Panc1 (cell line): Measurements from ENCODE around the gene IGSF21. TPM values are rescaled to one million over a fixed set of nuclear protein-coding genes. Genes with fewer than 3 reads are reported as not detected.
A peak's percentile ranks its signal among the peaks of the same experiment; 100 is the strongest.

Experiments used
- ATAC-seq: fragments of 200-7000 bp; cut with Tn5 transposase; 2 replicates; pipeline ENCODE4 v1.9.1; 2020; ENCODE audit warnings: mild to moderate bottlenecking, moderate library complexity
- BruUV-seq: library from RNA; stranded (reverse); fragments of 400-500 nt; replicated peaks from 2 replicates; lab custom pipeline; 2021; lab: Mats Ljungman, UMichigan
- CTCF ChIA-PET: fragments of 300-600 bp; sonication (Branson Sonifier 250); formaldehyde crosslinking; loops from one replicate; lab custom pipeline; 2022; ENCODE audit warnings: antibody characterized with exemption; lab: Charles Lee
- POLR2A ChIA-PET: fragments of 300-600 bp; sonication (Branson Sonifier 250); formaldehyde crosslinking; loops from one replicate; lab custom pipeline; 2022; ENCODE audit warnings: antibody characterized with exemption; lab: Charles Lee
- DNase-seq: peaks from one replicate; pipeline ENCODE4 v3.0.0-alpha.2; 2010; ENCODE audit warnings: low read depth, low spot score
- H3K27ac ChIP-seq: 2 replicates; pipeline ENCODE4 v1.5.1; 2011; ENCODE audit warnings: mild to moderate bottlenecking, low read length, inconsistent platforms
- H3K27me3 ChIP-seq: fragments of 200-500 bp; sonication (Bioruptor generic); 2 replicates; pipeline ENCODE4 v1.6.0; 2014; ENCODE audit warnings: low read length, inconsistent platforms; ENCODE audit not compliant: control insufficient read depth, insufficient read depth
- H3K36me3 ChIP-seq: fragments of 200-500 bp; sonication (Bioruptor generic); 2 replicates; pipeline ENCODE4 v1.5.1; 2014; ENCODE audit warnings: inconsistent platforms, mild to moderate bottlenecking, low read length, moderate library complexity; ENCODE audit not compliant: control insufficient read depth, insufficient read depth
- H3K4me1 ChIP-seq: 2 replicates; pipeline ENCODE4 v1.5.1; 2011; ENCODE audit warnings: inconsistent platforms, mild to moderate bottlenecking, low read length, moderate library complexity; ENCODE audit not compliant: control insufficient read depth, insufficient read depth
- H3K4me3 ChIP-seq, 2 experiments: 2 replicates each; pipeline ENCODE4 v1.5.1; 2011 to 2012; ENCODE audit warnings: low read depth in 2 of 2, low read length in 2 of 2, mild to moderate bottlenecking in 2 of 2, inconsistent platforms in 1 of 2, moderate library complexity in 1 of 2
- H3K9me3 ChIP-seq: fragments of 200-500 bp; sonication (Bioruptor generic); 2 replicates; pipeline ENCODE4 v1.5.1; 2014; ENCODE audit warnings: low read depth, mild to moderate bottlenecking, inconsistent platforms, low read length, moderate library complexity; ENCODE audit not compliant: control insufficient read depth, insufficient read depth
- POLR2AphosphoS5 ChIP-seq: IDR thresholded peaks from 2 replicates; pipeline ENCODE4 v1.6.1; 2012; ENCODE audit warnings: mild to moderate bottlenecking, low read depth, low read length, moderate library complexity
- SIN3A ChIP-seq: IDR thresholded peaks from 2 replicates; pipeline ENCODE4 v1.6.1; 2012; ENCODE audit warnings: low read depth, mild to moderate bottlenecking, low read length, moderate library complexity, borderline replicate concordance; ENCODE audit not compliant: insufficient read depth
- TCF7L2 ChIP-seq: IDR thresholded peaks from 2 replicates; pipeline ENCODE4 v1.6.1; 2011; ENCODE audit warnings: mild to moderate bottlenecking, low read depth, low read length, inconsistent platforms
- in situ Hi-C: cut with HindIII; loops from 2 replicates; pipeline ENCODE4 v1.10.0; 2016; ENCODE audit warnings: low sequenced_read_pairs, low pct_unique_long_range_greater_than_20kb
- intact Hi-C: fragments of 100-400 bp; cut with micrococcal nuclease; formaldehyde crosslinking; loops from one replicate; pipeline ENCODE4 v1.10.0; 2022; ENCODE audit not compliant: unreplicated experiment
- total RNA-seq: library from RNA; stranded (reverse); gene quantifications from one replicate; pipeline ENCODE4 v1.2.1, GENCODE V29; 2021; ENCODE audit not compliant: unreplicated experiment
- TF ChIP-seq, protein P1 (sequence below): fragments of 450-650 bp; IDR thresholded peaks from 2 replicates; pipeline ENCODE4 v1.5.1; 2017; ENCODE audit warnings: mild to moderate bottlenecking
- TF ChIP-seq, protein P2 (sequence below), 2 experiments: IDR thresholded peaks; 2 replicates each; pipeline ENCODE4 v1.6.1; 2011 to 2012; ENCODE audit warnings: low read depth in 2 of 2, control low read depth in 1 of 2, low read length in 1 of 2, mild to moderate bottlenecking in 1 of 2, moderate library complexity in 1 of 2; ENCODE audit not compliant: insufficient read depth in 1 of 2

IGSF21 gene
- total RNA-seq, 1 experiment from 2014 or later: not detected

DNA sequence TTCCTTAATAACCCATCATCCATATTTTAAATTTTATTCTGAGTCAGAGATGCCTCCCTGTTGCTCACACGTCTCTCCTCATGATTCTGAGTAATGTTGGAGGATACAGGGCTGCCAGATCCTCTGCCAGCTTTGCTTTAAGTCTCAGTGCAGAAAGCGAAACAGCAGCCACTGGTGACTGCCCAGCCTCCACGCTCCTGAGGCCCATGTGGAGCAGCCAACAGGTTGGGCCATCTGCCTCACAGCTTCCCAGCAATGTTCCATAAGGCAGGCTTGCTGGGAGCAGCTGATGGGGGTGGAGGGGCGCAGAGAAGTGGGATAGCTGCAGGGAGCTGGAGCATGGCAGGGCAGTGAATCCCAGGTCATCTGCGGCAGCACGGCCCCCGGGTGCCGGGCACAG is 104.2 kb downstream of the IGSF21 start:
- in situ Hi-C loops (no loop called here), intact Hi-C loops (loop anchor here (10.0 kb wide), 1 partner anchor 287 kb away; no protein-coding TSS in a partner anchor)
- Histone ChIP-seq H3K27ac (no peak overlapping the region), H3K36me3 (no peaks in the 10 kb centered on the region), H3K4me3 (no peak overlapping the region), H3K9me3 (no peaks in the 10 kb centered on the region), H3K4me1 (no peaks in the 10 kb centered on the region), H3K27me3 (peaks cover 5% of the 10 kb centered on the region)
- ATAC-seq: no peak
- ChIA-PET CTCF (no interaction called here), POLR2A (no interaction called here)
- BruUV-seq: no TSS peak
- TF ChIP-seq POLR2AphosphoS5: no peak
- TF ChIP-seq, protein P1, sequence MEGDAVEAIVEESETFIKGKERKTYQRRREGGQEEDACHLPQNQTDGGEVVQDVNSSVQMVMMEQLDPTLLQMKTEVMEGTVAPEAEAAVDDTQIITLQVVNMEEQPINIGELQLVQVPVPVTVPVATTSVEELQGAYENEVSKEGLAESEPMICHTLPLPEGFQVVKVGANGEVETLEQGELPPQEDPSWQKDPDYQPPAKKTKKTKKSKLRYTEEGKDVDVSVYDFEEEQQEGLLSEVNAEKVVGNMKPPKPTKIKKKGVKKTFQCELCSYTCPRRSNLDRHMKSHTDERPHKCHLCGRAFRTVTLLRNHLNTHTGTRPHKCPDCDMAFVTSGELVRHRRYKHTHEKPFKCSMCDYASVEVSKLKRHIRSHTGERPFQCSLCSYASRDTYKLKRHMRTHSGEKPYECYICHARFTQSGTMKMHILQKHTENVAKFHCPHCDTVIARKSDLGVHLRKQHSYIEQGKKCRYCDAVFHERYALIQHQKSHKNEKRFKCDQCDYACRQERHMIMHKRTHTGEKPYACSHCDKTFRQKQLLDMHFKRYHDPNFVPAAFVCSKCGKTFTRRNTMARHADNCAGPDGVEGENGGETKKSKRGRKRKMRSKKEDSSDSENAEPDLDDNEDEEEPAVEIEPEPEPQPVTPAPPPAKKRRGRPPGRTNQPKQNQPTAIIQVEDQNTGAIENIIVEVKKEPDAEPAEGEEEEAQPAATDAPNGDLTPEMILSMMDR: no peak
- TF ChIP-seq SIN3A: no peak
- TF ChIP-seq TCF7L2: no peak
- TF ChIP-seq, protein P2, sequence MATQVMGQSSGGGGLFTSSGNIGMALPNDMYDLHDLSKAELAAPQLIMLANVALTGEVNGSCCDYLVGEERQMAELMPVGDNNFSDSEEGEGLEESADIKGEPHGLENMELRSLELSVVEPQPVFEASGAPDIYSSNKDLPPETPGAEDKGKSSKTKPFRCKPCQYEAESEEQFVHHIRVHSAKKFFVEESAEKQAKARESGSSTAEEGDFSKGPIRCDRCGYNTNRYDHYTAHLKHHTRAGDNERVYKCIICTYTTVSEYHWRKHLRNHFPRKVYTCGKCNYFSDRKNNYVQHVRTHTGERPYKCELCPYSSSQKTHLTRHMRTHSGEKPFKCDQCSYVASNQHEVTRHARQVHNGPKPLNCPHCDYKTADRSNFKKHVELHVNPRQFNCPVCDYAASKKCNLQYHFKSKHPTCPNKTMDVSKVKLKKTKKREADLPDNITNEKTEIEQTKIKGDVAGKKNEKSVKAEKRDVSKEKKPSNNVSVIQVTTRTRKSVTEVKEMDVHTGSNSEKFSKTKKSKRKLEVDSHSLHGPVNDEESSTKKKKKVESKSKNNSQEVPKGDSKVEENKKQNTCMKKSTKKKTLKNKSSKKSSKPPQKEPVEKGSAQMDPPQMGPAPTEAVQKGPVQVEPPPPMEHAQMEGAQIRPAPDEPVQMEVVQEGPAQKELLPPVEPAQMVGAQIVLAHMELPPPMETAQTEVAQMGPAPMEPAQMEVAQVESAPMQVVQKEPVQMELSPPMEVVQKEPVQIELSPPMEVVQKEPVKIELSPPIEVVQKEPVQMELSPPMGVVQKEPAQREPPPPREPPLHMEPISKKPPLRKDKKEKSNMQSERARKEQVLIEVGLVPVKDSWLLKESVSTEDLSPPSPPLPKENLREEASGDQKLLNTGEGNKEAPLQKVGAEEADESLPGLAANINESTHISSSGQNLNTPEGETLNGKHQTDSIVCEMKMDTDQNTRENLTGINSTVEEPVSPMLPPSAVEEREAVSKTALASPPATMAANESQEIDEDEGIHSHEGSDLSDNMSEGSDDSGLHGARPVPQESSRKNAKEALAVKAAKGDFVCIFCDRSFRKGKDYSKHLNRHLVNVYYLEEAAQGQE (IDR thresholded peaks at IDR 0.05; ENCODE audit: insufficient read depth in 1 of 2, low read depth in 2 of 2, low read length in 1 of 2): no peak
- DNase-seq: no peak

DNA sequence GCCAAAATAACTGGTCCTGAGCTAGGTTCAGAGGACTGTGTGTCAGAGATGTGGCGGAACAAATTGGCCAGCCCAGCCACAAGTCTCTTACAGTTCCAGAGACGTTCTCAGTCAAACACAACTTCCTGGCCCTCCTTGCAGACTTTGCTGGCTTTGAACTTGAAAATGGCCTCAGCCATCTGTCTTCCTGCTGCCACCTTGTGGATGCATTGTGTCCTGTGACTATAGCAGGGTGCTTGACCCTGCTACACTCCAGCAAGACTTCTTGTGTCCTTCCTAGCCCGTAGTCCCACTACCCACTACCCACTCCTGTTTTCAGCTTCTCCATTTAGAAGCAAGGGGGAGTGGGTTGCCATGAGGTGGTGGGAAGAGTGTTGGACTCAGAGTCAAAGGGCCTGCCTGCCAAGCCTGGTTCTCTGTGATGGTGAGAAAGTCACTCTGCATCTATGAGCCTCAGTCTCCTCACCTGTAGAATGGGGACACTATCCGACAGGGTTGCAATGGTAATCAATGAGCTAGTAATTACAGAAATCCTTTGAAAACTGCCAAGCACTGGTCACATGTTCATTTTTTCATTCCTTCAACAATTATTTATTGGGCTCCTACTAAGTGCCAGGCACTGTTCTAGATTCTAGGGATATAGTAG is 109.9 kb downstream of the IGSF21 start:
- H3K36me3 ChIP-seq: no peaks in the 10 kb centered on the region
- BruUV-seq: no TSS peak
- DNase-seq (no peak), ATAC-seq (peak; percentile 73; the same call in 1 of the 2 replicates)
- H3K27me3 ChIP-seq: peaks cover 21% of the 10 kb centered on the region
- H3K4me3 ChIP-seq: no peak overlapping the region
- no peaks in the 10 kb centered on the region for H3K9me3 ChIP-seq
- no peaks in the 10 kb centered on the region for H3K4me1 ChIP-seq
- ChIA-PET POLR2A (no interaction called here), CTCF (no interaction called here)
- intact Hi-C loops: loop anchor here (5.0 to 10.0 kb wide), 2 partner anchors 293 to 555 kb away; no protein-coding TSS in a partner anchor
- TF ChIP-seq, protein P1: peak; percentile 70
- no peak for TF ChIP-seq TCF7L2
- H3K27ac ChIP-seq: no peak overlapping the region
- in situ Hi-C loops: no loop called here
